ENCODE results near the gene PPIE.

The PPIE gene

GRCh38 chr1:39802496-39803260 is 64.0 kb downstream of the PPIE start:
- DNase-seq (ENCODE audit: low read depth, low spot score), result no peak

- no peak for DNase-seq (ENCODE audit: low read depth, low spot score)
Measured at GRCh38 chr1:39805385-39805784, 66.7 kb downstream of the PPIE start.

GRCh38 chr1:39808784-39809517 is 70.3 kb downstream of the PPIE start:
- DNase-seq (ENCODE audit: low read depth, low spot score), result no peak

- DNase-seq (ENCODE audit: low read depth, low spot score), result no peak
Measured at GRCh38 chr1:39812913-39813312, 74.2 kb downstream of the PPIE start.

Measured in iPS DF 19.7 (cell line).